Fibroblast of skin of right quadriceps (primary cell): ENCODE measurements around the gene PHKA1.
"Not testable (repeated sequence)": the region's sequence is repeated elsewhere in the genome, so short reads cannot be mapped to it uniquely, and the experiment has no call there.

Source experiments
- DNase-seq: peaks from one replicate; pipeline ENCODE4 v3.0.0-alpha.2; 2013

The PHKA1 gene

GRCh38 chrX:72713599-72714477 is at the start of gene PHKA1:
Gene PHKA1 (minus strand): TSS chrX:72714306. CDS start chrX:72713880, 426 bp downstream.
- peak; percentile 16 for DNase-seq

- not testable (repeated sequence) for DNase-seq
These were observed 46.3 kb upstream of the PHKA1 start for GRCh38 chrX:72760454-72760853.

GRCh38 chrX:72748545-72748944 is 34.4 kb upstream of the PHKA1 start:
- DNase-seq = not testable (repeated sequence)

- not testable (repeated sequence) for DNase-seq
These were observed 31.4 kb upstream of the PHKA1 start for GRCh38 chrX:72745546-72745945.

GRCh38 chrX:72735561-72735960 is 21.5 kb upstream of the PHKA1 start:
- DNase-seq = peak; percentile 25

GRCh38 chrX:72733636-72734035 is 19.5 kb upstream of the PHKA1 start:
- not testable (repeated sequence) for DNase-seq

GRCh38 chrX:72727846-72728245 is 13.7 kb upstream of the PHKA1 start:
- no peak for DNase-seq

GRCh38 chrX:72716766-72717165 is 2.7 kb upstream of the PHKA1 start:
- no peak for DNase-seq

- DNase-seq = no peak
These were observed 1.4 kb upstream of the PHKA1 start for GRCh38 chrX:72715546-72715945.

- peak; percentile 48 for DNase-seq
These were observed 391 bp upstream of the PHKA1 start for GRCh38 chrX:72714478-72714916.

- DNase-seq = no peak
These were observed 976 bp downstream of the PHKA1 start for GRCh38 chrX:72713130-72713529.

GRCh38 chrX:72712094-72712755 is 1.9 kb downstream of the PHKA1 start:
- no peak for DNase-seq

- no peak for DNase-seq
These were observed 8.3 kb downstream of the PHKA1 start for GRCh38 chrX:72705814-72706213.

GRCh38 chrX:72705111-72705510 is 9.0 kb downstream of the PHKA1 start:
- no peak for DNase-seq

GRCh38 chrX:72694170-72694569 is 19.9 kb downstream of the PHKA1 start:
- no peak for DNase-seq

- DNase-seq = no peak
These were observed 20.6 kb downstream of the PHKA1 start for GRCh38 chrX:72693477-72693876.

GRCh38 chrX:72687396-72687795 is 26.7 kb downstream of the PHKA1 start:
- DNase-seq = no peak

GRCh38 chrX:72685810-72686456 is 28.2 kb downstream of the PHKA1 start:
- peak; percentile 14 for DNase-seq

- DNase-seq = no peak
These were observed 29.1 kb downstream of the PHKA1 start for GRCh38 chrX:72685018-72685417.

GRCh38 chrX:72683631-72684030 is 30.5 kb downstream of the PHKA1 start:
- no peak for DNase-seq

GRCh38 chrX:72676465-72676864 is 37.6 kb downstream of the PHKA1 start:
- DNase-seq = no peak

GRCh38 chrX:72673951-72674350 is 40.2 kb downstream of the PHKA1 start:
- DNase-seq = not testable (repeated sequence)

- not testable (repeated sequence) for DNase-seq
These were observed 44.6 kb downstream of the PHKA1 start for GRCh38 chrX:72669508-72669907.

- no peak for DNase-seq
These were observed 47.7 kb downstream of the PHKA1 start for GRCh38 chrX:72666451-72666850.
